Measurements from ENCODE around the gene SPAM1. TPM values are rescaled to one million over a fixed set of nuclear protein-coding genes. Genes with fewer than 3 reads are reported as not detected.

Gene SPAM1, protein sequence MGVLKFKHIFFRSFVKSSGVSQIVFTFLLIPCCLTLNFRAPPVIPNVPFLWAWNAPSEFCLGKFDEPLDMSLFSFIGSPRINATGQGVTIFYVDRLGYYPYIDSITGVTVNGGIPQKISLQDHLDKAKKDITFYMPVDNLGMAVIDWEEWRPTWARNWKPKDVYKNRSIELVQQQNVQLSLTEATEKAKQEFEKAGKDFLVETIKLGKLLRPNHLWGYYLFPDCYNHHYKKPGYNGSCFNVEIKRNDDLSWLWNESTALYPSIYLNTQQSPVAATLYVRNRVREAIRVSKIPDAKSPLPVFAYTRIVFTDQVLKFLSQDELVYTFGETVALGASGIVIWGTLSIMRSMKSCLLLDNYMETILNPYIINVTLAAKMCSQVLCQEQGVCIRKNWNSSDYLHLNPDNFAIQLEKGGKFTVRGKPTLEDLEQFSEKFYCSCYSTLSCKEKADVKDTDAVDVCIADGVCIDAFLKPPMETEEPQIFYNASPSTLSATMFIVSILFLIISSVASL
- not detected in 2 replicates for total RNA-seq

DNA sequence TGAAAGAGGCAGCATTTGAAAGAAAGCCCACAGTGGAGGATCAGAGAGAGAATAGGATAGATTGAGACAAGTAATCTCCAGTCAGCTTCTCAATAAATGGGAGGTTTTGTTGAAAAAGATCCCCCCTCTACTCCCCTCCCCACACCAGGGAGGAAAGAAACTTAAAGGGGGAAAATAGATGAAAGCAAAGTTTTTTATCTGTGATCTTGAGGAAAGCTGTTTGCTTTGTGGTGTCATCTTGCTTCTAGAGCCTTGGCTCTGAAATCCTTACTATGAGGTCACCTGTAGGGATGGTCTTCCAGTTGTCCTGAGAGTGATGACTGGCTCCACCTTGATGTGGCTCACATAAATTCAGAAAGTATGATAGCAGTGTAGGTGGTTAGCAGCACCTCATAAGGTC lies at the start of gene SPAM1:
SPAM1 (plus strand) TSS at position 301 of the 400 bp plus-strand sequence. CDS start 28,330 bp downstream, outside the sequence.

Other genes starting within 250 kb of the SPAM1 start
- gene WASL, start 176.2 kb upstream of the SPAM1 start, total RNA-seq, result 13.3 and 16.4 TPM in 2 replicates
- 0.17 and 0.22 TPM in 2 replicates for gene HYAL4, start 80.1 kb upstream of the SPAM1 start, total RNA-seq
- gene TMEM229A, start 107.8 kb downstream of the SPAM1 start, total RNA-seq, result not detected in 2 replicates

Measured in dermis lymphatic vessel endothelial cell (primary cell).